NT2/D1 (cell line): ENCODE data around the gene PCED1B.

ENCODE experiments used
- SUZ12 ChIP-seq: IDR thresholded peaks from 2 replicates; pipeline ENCODE4 v1.6.1; 2011; ENCODE audit not compliant: insufficient read length, insufficient read depth; ENCODE audit errors: extremely low read depth
- YY1 ChIP-seq: IDR thresholded peaks from 2 replicates; pipeline ENCODE4 v1.6.1; 2011; ENCODE audit not compliant: insufficient read length, insufficient read depth
- ZNF274 ChIP-seq: IDR thresholded peaks from 2 replicates; pipeline ENCODE4 v1.6.1; 2011; ENCODE audit warnings: mild to moderate bottlenecking, low read depth, low read length

DNA sequence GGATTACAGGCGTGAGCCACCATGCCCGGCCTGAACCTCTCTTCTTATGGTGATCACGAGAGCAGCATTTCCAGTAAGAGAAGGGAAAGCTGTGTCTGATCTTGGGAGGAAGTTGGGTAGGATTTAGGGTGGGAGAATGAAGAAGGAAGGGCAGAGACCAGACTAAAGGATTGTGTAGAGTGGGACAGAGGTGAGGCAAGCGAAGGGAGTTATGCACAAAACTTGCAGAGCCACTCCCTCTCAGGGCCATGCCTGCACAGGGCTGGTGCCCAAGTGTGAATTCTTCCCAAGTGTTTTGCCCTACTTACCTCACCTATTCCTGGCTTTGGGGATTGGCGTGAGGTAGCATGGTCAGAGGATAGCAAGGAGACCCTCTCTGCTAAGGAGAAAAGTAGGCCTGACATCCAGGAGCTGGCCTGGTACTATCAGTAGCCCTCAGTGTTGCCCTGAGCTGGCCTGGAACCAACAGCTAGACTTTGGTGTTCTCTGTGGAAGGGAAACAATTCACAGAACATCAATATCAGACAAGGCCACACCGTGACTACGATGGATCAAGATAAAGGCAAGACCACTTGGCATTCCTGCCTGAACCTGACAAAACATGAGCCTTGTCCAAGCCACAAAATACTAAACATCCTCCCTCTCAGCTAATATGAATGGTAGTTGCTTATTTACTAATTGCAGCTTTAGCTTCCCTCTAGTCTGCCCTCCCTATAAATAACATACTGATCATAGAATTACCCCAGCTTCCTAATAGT, 201.3 kb downstream of the PCED1B start:
- TF ChIP-seq YY1 (no peak), SUZ12 (no peak), ZNF274 (no peak)
